NB4 (cell line): Measurements from ENCODE around the gene GRHL1.

ENCODE experiments used
- DNase-seq: peaks from one replicate; pipeline ENCODE4 v3.0.0; 2010; ENCODE audit warnings: low read depth
- H3K4me3 ChIP-seq: one replicate; pipeline ENCODE4 v1.5.1; 2011; ENCODE audit warnings: mild to moderate bottlenecking, low read depth, low read length, moderate library complexity
- MYC ChIP-seq: IDR thresholded peaks from 2 replicates; pipeline ENCODE4 v1.6.1; 2011; ENCODE audit warnings: low read depth, low read length
- POLR2A ChIP-seq: IDR thresholded peaks from 2 replicates; pipeline ENCODE4 v1.6.1; 2011; ENCODE audit warnings: mild to moderate bottlenecking; ENCODE audit not compliant: insufficient read length; ENCODE audit errors: extremely low read depth
- TF ChIP-seq, protein P1 (sequence below): IDR thresholded peaks from one replicate; pipeline ENCODE4 v1.5.1; 2012; ENCODE audit warnings: low read depth, low read length
- TF ChIP-seq, protein P2 (sequence below): IDR thresholded peaks from 2 replicates; pipeline ENCODE4 v1.6.1; 2011; ENCODE audit warnings: low read depth, low read length

GRHL1 gene

DNA sequence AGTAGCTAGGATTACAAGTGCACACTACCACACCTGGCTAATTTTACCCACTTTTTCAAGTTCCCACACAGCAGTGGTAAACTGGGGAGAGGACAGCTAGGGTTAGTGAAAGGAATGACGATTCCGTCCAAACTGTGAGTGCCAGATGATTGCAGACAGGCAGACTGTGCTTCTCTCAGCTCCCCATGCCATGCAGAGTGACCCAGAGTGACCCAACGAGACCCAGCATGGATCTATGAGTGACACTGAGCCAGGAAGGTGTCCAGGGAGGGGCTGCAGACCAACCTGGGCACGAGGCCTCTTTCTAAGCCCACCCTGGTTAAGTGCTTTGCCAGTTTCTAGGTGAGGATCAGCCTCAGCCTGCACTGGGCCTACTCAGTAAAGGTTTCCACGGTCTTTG, 84.1 kb downstream of the GRHL1 start:
- no peak for TF ChIP-seq POLR2A
- TF ChIP-seq, protein P1, sequence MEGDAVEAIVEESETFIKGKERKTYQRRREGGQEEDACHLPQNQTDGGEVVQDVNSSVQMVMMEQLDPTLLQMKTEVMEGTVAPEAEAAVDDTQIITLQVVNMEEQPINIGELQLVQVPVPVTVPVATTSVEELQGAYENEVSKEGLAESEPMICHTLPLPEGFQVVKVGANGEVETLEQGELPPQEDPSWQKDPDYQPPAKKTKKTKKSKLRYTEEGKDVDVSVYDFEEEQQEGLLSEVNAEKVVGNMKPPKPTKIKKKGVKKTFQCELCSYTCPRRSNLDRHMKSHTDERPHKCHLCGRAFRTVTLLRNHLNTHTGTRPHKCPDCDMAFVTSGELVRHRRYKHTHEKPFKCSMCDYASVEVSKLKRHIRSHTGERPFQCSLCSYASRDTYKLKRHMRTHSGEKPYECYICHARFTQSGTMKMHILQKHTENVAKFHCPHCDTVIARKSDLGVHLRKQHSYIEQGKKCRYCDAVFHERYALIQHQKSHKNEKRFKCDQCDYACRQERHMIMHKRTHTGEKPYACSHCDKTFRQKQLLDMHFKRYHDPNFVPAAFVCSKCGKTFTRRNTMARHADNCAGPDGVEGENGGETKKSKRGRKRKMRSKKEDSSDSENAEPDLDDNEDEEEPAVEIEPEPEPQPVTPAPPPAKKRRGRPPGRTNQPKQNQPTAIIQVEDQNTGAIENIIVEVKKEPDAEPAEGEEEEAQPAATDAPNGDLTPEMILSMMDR, result no peak
- no peak for TF ChIP-seq MYC
- H3K4me3 ChIP-seq, result no peak overlapping the region

DNA sequence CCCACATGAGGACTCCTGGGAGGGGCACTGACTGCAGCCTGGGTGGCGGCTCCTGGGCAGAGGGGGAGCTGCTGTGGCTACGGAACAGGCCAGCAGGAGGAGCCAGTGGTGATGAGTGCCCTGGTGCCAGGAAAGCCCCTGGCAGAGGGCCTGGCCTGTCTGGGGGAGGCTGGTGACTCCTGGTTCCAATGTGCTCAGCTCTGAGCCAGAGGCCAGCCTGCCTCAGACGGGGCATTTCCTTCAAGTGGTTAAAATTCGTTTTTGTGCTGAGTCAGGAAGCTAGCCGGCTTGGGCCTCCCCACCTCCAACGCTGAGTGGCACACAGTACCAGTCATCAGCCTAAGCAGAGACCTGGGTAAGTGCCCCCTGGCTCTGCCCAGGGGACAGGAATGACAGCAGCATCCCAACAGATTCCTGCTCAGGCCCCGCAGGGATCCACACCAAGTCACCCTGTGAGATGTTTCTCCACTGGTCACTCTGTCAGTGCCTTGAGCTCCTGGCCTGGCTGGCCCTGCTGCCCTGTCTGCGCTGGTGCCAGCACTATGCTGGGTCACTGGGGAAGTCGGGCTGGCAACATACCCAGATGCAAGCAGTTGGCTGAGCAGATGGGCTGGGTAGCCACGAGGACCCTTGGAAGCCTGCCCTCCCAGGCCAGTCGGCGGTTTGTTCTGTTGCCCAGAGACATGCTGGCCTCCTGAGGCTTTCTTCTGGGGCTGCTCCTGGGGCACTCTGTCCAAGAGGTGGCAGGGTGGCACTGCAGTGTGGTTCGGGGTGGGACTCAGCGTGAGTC, 84.8 kb downstream of the GRHL1 start:
- DNase-seq, result peak; percentile 32
- no peak overlapping the region for H3K4me3 ChIP-seq
- TF ChIP-seq, protein P1, result peak; percentile 37
- TF ChIP-seq, protein P2, sequence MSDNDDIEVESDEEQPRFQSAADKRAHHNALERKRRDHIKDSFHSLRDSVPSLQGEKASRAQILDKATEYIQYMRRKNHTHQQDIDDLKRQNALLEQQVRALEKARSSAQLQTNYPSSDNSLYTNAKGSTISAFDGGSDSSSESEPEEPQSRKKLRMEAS, result no peak

More for the DNA sequence above, 84.1 kb downstream of the GRHL1 start:
- no peak for DNase-seq

DNA sequence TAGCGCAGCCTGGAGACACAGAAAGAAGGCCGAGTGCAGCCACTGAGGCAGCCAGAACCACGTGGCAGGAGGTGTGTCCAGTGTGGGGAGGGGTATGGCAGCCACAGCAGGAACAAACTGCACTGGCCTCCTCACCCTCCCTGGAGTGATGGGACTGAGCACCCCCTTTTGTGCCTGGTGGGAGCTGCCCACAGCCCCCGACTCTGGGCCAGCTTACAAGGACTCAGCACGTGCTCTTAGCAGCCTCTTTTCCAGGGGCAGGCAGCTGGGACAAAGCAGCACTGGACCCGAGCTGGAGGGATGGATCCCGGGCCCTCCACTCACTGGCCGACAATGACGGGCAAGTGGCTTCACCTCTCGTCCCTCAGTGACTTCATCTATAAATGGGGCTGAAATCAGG, 86.6 kb downstream of the GRHL1 start:
- DNase-seq, result no peak
- TF ChIP-seq POLR2A (no peak), MYC (no peak)
- TF ChIP-seq, protein P2, result no peak
- TF ChIP-seq, protein P1, result no peak
- H3K4me3 ChIP-seq, result no peak overlapping the region

DNA sequence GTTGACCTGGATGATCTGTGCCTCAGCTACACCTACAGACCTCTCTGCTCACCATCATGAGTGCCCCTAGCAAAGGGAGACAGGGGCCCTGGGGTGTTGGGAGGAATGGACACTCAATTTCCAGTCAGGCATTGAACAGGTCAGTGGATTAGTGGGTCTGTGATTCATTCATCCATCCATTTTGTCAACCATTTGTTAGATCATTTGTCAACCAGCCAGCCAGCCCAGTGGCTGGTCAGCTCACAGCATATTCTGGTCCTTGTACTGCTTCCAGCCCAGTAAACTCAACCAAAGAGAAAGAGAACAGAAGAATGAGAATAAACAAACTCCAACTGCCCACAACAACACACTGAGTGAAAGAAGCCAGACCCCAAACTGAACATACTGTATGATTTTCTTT, 87.2 kb downstream of the GRHL1 start:
- no peak for DNase-seq
- TF ChIP-seq, protein P1, result no peak
- TF ChIP-seq MYC, result no peak
- TF ChIP-seq POLR2A, result no peak
- no peak overlapping the region for H3K4me3 ChIP-seq

DNA sequence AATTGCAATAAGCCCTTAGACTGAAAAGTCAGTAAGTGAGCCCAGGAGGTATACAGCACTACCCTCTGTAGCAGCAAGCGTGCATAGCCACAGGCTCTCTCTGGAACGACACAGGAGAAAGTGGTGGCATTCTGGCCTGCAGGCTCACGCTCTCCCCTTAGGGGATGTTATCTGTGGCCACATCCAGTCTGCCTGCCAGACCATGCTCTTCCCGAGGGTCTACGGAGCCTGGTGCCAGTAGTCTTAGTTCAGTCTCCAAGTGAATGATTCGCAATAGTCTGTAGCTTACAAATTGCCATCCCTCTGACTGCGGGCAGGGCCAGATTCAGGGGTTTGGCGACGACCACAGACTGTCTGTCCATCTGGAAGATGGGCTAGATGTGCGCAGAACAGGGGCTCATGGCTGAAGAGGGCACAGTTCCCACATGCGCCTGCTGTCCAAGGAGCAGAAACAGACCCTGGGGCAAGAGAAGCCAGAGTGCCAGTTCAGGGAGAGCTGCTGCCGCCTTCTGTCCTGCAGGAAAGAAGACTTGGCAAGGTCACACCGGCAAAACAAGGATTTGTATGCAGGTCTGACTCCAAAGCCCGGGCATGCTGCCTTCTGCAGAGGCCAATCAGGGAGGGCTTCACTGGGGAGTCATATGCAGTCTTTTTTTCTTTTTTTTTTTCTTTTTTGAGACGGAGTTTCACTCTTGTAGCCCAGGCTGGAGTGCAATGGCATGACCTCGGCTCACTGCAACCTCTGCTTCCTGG, 88.3 kb downstream of the GRHL1 start:
- TF ChIP-seq MYC (no peak), POLR2A (no peak)
- TF ChIP-seq, protein P1, result no peak
- TF ChIP-seq, protein P2, result no peak
- no peak overlapping the region for H3K4me3 ChIP-seq
- no peak for DNase-seq
